Psoas muscle (tissue), 8 donors: ENCODE data around the gene DVL1. TPM values are rescaled to one million over a fixed set of nuclear protein-coding genes. Genes with fewer than 3 reads are reported as not detected.

ENCODE experiments used
- ATAC-seq, 4 donors: fragments of 200-7000 bp; cut with Tn5 transposase; one replicate each; pipeline ENCODE4 v1.9.1; 2020; ENCODE audit warnings: moderate library complexity in 3 of 4, mild to moderate bottlenecking in 2 of 4
- DNase-seq, 2 donors: peaks; one replicate each; pipeline ENCODE4 v3.0.0-alpha.2; 2020
- H3K27ac ChIP-seq: fragments of 200-600 bp; one replicate; pipeline ENCODE4 v1.8.0; 2022
- H3K27me3 ChIP-seq, 3 donors: fragments of 200-600 bp in 1 of 3; one replicate each; pipeline versions ENCODE4 v1.6.1 to v1.8.0; 2013 to 2022; ENCODE audit warnings: low read length in 2 of 3, mild to moderate bottlenecking in 2 of 3, moderate library complexity in 1 of 3; ENCODE audit not compliant: insufficient read depth in 3 of 3
- H3K36me3 ChIP-seq, 2 donors: fragments of 200-600 bp in 1 of 2; one replicate each; pipeline versions ENCODE4 v1.6.1 to v1.8.0; 2013 to 2022; ENCODE audit warnings: low read depth in 1 of 2, mild to moderate bottlenecking in 1 of 2, moderate library complexity in 1 of 2; ENCODE audit not compliant: insufficient read depth in 1 of 2
- H3K4me1 ChIP-seq: fragments of 200-600 bp; one replicate; pipeline ENCODE4 v1.8.0; 2022
- H3K4me3 ChIP-seq: fragments of 200-600 bp; one replicate; pipeline ENCODE4 v1.8.0; 2022; ENCODE audit warnings: mild to moderate bottlenecking
- H3K9me3 ChIP-seq: fragments of 200-600 bp; one replicate; pipeline ENCODE4 v1.8.0; 2022
- WGBS, 3 donors: extraction: QIAGEN DNeasy Blood & Tissue Kit; methylation state at CpG; one replicate each; pipeline versions ENCODE4 v1.1.6 to v1.1.7; 2013; 5-methylcytosine and 5-hydroxymethylcytosine counted together
- intact Hi-C, 2 donors: fragments of 100-400 bp; cut with DNase I; formaldehyde crosslinking; loops; one replicate each; pipeline versions ENCODE4 v1.11.0 to v1.14.2; 2022
- polyA plus RNA-seq, 3 donors: library from polyadenylated mRNA; stranded (reverse); fragments of 200-250 nt; gene quantifications; one replicate each; pipeline ENCODE4 v1.2.3, GENCODE V29; 2013
- total RNA-seq, 4 donors: library from RNA; stranded (reverse); fragmentation: NEBNext Ultra II Directional in 2 of 4; extraction: Animal tissue kit (Norgen Biotek cat#: 25700) in 2 of 4; gene quantifications; one replicate each; pipeline versions ENCODE4 v1.2.1 to v1.2.4, GENCODE V29; 2021 to 2023
- TF ChIP-seq, protein P1 (sequence below): fragments of 200-600 bp; IDR thresholded peaks from one replicate; pipeline ENCODE4 v1.8.0; 2022; ENCODE audit warnings: antibody characterized with exemption
- donor health status: healthy with polysubstance abuse.
- donor health status: DM: no; HTN: no; CAD: no; lungs with moderate emphysema.
- donor health status: Bipolar disorder and iron deficiency.
- donor health status: healthy.
- donor health status: DM: yes; HTN: yes; CAD: no.
- donor health status: DM: no; HTN: no; CAD: no.
- donor health status: DM: no; HTN: no; CAD: no.
- donor health status: DM: yes; HTN: yes; CAD: no.

Gene DVL1
- total and polyA plus RNA-seq, 7 donors, result 162 to 215 (median 208) TPM

DNA sequence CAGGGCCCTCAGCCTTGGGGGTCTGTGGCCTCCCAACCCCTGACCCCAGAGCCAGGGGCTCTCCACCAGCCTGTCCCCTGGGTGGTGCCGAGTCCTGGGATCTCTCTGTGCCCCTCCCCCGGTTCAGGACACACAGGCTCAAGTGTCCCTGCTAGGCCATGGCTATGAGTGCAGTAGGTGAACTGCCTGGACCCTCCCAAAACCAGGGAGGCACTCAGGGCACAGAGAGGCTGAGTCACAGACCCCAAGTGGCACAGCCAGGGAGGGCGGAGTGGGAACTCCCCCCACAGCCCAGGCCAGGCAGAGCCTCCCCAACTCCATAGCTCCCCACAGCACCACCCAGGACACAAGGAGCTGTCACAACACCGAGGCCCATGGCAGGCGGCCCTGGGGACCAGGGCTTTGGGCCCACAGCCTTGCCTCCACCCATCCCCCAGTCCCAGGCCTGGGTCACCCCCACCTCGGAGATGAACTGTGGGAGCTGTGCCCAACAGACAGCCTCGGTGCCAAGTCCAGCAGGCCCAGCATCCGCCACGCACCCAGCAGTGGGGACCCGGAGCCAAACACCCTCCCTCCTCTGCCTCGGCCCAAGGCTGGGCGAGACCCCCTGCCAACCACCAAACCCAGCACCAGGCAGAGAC is 3.2 kb downstream of the DVL1 start:
- peak overlapping the region; percentile 97 for H3K27ac ChIP-seq
- no peaks in the 10 kb centered on the region for H3K27me3 ChIP-seq
- peak overlapping the region; percentile 73 for H3K4me3 ChIP-seq
- no peaks in the 10 kb centered on the region for H3K9me3 ChIP-seq
- TF ChIP-seq, protein P1, sequence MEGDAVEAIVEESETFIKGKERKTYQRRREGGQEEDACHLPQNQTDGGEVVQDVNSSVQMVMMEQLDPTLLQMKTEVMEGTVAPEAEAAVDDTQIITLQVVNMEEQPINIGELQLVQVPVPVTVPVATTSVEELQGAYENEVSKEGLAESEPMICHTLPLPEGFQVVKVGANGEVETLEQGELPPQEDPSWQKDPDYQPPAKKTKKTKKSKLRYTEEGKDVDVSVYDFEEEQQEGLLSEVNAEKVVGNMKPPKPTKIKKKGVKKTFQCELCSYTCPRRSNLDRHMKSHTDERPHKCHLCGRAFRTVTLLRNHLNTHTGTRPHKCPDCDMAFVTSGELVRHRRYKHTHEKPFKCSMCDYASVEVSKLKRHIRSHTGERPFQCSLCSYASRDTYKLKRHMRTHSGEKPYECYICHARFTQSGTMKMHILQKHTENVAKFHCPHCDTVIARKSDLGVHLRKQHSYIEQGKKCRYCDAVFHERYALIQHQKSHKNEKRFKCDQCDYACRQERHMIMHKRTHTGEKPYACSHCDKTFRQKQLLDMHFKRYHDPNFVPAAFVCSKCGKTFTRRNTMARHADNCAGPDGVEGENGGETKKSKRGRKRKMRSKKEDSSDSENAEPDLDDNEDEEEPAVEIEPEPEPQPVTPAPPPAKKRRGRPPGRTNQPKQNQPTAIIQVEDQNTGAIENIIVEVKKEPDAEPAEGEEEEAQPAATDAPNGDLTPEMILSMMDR, result no peak
- no peak for ATAC-seq
- peaks cover 53% of the 10 kb centered on the region for H3K4me1 ChIP-seq
- intact Hi-C loops, result loop anchor here in 1 of 2 donors (5.0 kb wide), 1 partner anchor 39 kb away; the partner anchor contains the start of genes ACAP3 and PUSL1
- H3K36me3 ChIP-seq, result peaks cover 4 to 9% of the 10 kb centered on the region in 2 donors
- no peak for DNase-seq
- 29 to 44% (median 31%) methylated on average over 9 to 12 of the region's 12 CpGs for WGBS, 3 donors

DNA sequence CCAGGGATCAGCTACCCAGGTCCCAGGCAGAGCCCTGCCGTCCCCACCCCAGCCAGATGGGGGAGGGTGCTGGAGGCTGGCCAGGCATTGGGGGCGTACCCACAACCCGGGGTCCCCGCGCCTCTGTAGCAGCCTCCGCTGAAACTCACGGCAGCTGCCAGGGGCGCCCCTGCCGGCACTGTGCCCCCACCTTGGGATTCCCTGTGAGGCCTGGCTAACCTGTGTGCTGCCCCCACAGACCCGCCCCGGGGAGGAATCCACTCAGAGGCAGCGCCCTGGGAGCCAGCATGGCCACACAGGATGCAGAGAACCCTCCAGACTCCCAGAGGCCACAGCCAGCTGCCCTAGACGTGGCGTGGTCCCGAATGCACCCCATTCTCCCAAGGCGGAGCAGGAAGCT is 3.8 kb downstream of the DVL1 start:
- Histone ChIP-seq H3K4me1 (peaks cover 53% of the 10 kb centered on the region), H3K36me3 (peaks cover 4 to 11% of the 10 kb centered on the region in 2 donors), H3K27me3 (no peaks in the 10 kb centered on the region), H3K27ac (peak overlapping the region; percentile 97), H3K4me3 (peak overlapping the region; percentile 73), H3K9me3 (no peaks in the 10 kb centered on the region)
- TF ChIP-seq, protein P1, result no peak
- no peak for DNase-seq
- intact Hi-C loops, result loop anchor here in 1 of 2 donors (5.0 kb wide), 1 partner anchor 38 kb away; the partner anchor contains the start of genes ACAP3 and PUSL1
- WGBS, 3 donors, result 43 to 58% (median 54%) methylated on average over 15 to 16 of the region's 16 CpGs
- ATAC-seq, result no peak

DNA sequence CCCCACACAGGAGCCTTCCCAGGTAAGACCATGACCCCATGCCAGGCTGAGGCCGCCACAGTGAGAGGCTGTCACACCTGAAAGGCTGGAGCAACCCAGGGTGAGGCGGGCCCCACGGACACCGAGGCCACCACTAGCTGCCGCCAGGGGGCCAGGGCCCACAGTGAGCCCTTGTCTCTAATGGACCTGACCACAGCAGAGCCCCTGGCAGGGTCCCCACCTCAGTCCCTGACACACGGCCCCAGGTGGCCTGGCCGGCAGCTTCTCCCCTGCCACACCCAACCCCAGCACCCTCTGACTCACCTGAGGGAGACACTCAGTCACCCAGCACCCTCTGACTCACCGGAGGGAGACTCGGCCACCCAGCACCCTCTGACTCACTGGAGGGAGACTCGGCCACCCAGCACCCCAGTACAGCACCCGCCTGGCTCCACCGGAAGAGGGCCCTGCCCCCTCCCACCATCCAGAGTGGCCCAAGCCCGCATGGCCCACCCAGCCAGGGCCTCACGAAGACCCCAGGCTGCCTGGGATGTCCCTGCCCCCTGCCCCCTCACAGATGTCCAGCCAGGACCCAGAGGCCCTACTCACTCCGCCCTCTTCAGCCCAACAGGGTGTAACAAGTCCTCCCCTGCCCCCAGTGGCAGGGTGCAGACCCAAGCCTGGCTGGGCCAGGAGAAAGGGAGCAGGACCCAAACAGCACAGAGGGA is 4.4 kb downstream of the DVL1 start:
- H3K27ac ChIP-seq, result peak overlapping the region; percentile 97
- H3K36me3 ChIP-seq, result peaks cover 4 to 16% of the 10 kb centered on the region in 2 donors
- H3K27me3 ChIP-seq, result no peaks in the 10 kb centered on the region
- TF ChIP-seq, protein P1, result peak; percentile 37
- DNase-seq (peak; percentile 67 to 86), ATAC-seq (peak; percentile 62 to 75 (median 72))
- peak overlapping the region; percentile 73 for H3K4me3 ChIP-seq
- 45 to 55% (median 47%) methylated on average over 13 to 15 of the region's 15 CpGs for WGBS, 3 donors
- intact Hi-C loops, result loop anchor here in 1 of 2 donors (5.0 kb wide), 1 partner anchor 38 kb away; the partner anchor contains the start of genes ACAP3 and PUSL1
- H3K4me1 ChIP-seq, result peaks cover 53% of the 10 kb centered on the region
- no peaks in the 10 kb centered on the region for H3K9me3 ChIP-seq

DNA sequence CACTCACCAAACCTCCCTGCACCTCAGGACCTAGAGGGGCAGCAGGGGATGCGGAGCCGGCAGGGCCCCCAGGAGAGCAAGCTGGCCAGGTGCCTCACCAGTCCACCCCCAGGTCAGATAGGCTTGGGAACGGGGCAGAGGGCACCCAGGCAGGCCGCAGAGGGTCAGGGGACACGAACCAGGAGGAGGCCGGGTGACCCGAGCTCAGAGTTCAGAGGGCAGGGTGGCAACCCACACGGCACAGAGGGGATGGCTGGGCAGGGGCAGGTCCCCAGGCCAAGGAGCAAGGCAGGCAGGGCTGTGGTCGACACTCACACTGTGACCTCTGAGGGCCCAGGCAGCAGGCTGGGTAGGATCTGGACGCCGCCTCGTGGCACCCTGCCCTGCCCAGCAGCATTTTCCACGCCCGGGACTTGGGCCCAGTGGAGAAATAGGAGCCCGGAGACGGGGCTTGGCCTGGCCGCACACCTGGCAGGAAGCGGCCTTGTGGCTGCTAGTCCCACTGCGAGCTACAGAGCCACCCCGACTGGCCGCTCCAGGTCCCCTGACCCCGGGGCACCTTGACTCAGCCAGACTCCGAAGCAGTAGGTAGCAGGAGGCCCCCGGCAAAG is 5.3 kb downstream of the DVL1 start:
- ATAC-seq, result peak; percentile 63 to 78 (median 76)
- Histone ChIP-seq H3K4me3 (peak overlapping the region; percentile 73), H3K27ac (peak overlapping the region; percentile 97), H3K36me3 (peaks cover 4 to 23% of the 10 kb centered on the region in 2 donors), H3K4me1 (peaks cover 53% of the 10 kb centered on the region), H3K9me3 (no peaks in the 10 kb centered on the region), H3K27me3 (no peaks in the 10 kb centered on the region)
- 32 to 45% (median 41%) methylated on average over 23 to 24 of the region's 24 CpGs for WGBS, 3 donors
- peak; percentile 69 to 92 for DNase-seq
- intact Hi-C loops, result loop anchor here in 1 of 2 donors (2.0 kb wide), 1 partner anchor 15 kb away; no protein-coding TSS in a partner anchor
- TF ChIP-seq, protein P1, result no peak
